ENCODE measurements around the gene ABHD16A.

Gene ABHD16A

GRCh38 chr6:31681135-31681671 is 21.9 kb downstream of the ABHD16A start:
- Histone ChIP-seq H3K4me2 (ENCODE audit: low read depth, low read length, poor library complexity, severe bottlenecking) (no peak overlapping the region), H3K9ac (ENCODE audit: low read depth, low read length, poor library complexity, severe bottlenecking) (no peak overlapping the region), H3K4me1 (ENCODE audit: insufficient read depth, low read length, poor library complexity, severe bottlenecking) (peaks cover 8% of the 10 kb centered on the region), H3K9me2 (replicated peaks; ENCODE audit: low read depth, low read length) (no peaks in the 10 kb centered on the region), H4K20me1 (ENCODE audit: insufficient read depth, low read length, poor library complexity, severe bottlenecking) (no peaks in the 10 kb centered on the region), H3K9me3 (ENCODE audit: insufficient read depth, low read depth, low read length) (no peaks in the 10 kb centered on the region), H3K27me3 (ENCODE audit: insufficient read depth, low read length, poor library complexity, severe bottlenecking) (no peaks in the 10 kb centered on the region), H3F3A (ENCODE audit: low read depth) (no peaks in the 10 kb centered on the region), H2AFZ (ENCODE audit: low read length) (no peak overlapping the region), H3K79me2 (ENCODE audit: insufficient read depth, low read length) (no peaks in the 10 kb centered on the region), H3K4me3 (ENCODE audit: low read length, poor library complexity, severe bottlenecking) (no peak overlapping the region), H3K36me3 (ENCODE audit: insufficient read depth, low read length) (peaks cover 3% of the 10 kb centered on the region; the same call in 1 of the 2 replicates)
- TF ChIP-seq EZH2phosphoT487 (IDR thresholded peaks at IDR 0.05; ENCODE audit: borderline replicate concordance), result no peak
- no peak for TF ChIP-seq CTCF (conservative IDR thresholded peaks at IDR 0.05; ENCODE audit: low read length)

- H3K9ac ChIP-seq (ENCODE audit: low read depth, low read length, poor library complexity, severe bottlenecking), result no peak within 1 kb of the TSS
These were observed 22.6 kb downstream of the ABHD16A start, which contains the start of gene LY6G5C for GRCh38 chr6:31680226-31681134. TSS of gene LY6G5C (minus strand) at chr6:31681067. CDS start at chr6:31680373, 694 bp downstream.

GRCh38 chr6:31677955-31678354 is 25.2 kb downstream of the ABHD16A start:
- no peaks in the 10 kb centered on the region for H3K27me3 ChIP-seq (ENCODE audit: insufficient read depth, low read length, poor library complexity, severe bottlenecking)
- H3F3A ChIP-seq (ENCODE audit: low read depth), result no peaks in the 10 kb centered on the region
- no peaks in the 10 kb centered on the region for H4K20me1 ChIP-seq (ENCODE audit: insufficient read depth, low read length, poor library complexity, severe bottlenecking)
- no peak overlapping the region for H3K9ac ChIP-seq (ENCODE audit: low read depth, low read length, poor library complexity, severe bottlenecking)
- no peaks in the 10 kb centered on the region for H3K9me2 ChIP-seq (replicated peaks; ENCODE audit: low read depth, low read length)
- no peaks in the 10 kb centered on the region for H3K79me2 ChIP-seq (ENCODE audit: insufficient read depth, low read length)
- peaks cover 8% of the 10 kb centered on the region for H3K4me1 ChIP-seq (ENCODE audit: insufficient read depth, low read length, poor library complexity, severe bottlenecking)
- TF ChIP-seq CTCF (conservative IDR thresholded peaks at IDR 0.05; ENCODE audit: low read length) (no peak), EZH2phosphoT487 (IDR thresholded peaks at IDR 0.05; ENCODE audit: borderline replicate concordance) (no peak)
- H3K4me2 ChIP-seq (ENCODE audit: low read depth, low read length, poor library complexity, severe bottlenecking), result no peak overlapping the region
- no peak overlapping the region for H2AFZ ChIP-seq (ENCODE audit: low read length)
- no peak overlapping the region for H3K4me3 ChIP-seq (ENCODE audit: low read length, poor library complexity, severe bottlenecking)
- H3K9me3 ChIP-seq (ENCODE audit: insufficient read depth, low read depth, low read length), result no peaks in the 10 kb centered on the region
- H3K36me3 ChIP-seq (ENCODE audit: insufficient read depth, low read length), result peaks cover 3% of the 10 kb centered on the region; the same call in 1 of the 2 replicates

More at GRCh38 chr6:31680226-31681134, 22.6 kb downstream of the ABHD16A start, which contains the start of gene LY6G5C:
- Histone ChIP-seq H3K4me1 (ENCODE audit: insufficient read depth, low read length, poor library complexity, severe bottlenecking) (peaks cover 8% of the 10 kb centered on the region), H3F3A (ENCODE audit: low read depth) (no peaks in the 10 kb centered on the region), H2AFZ (ENCODE audit: low read length) (no peak within 1 kb of the TSS), H3K9me3 (ENCODE audit: insufficient read depth, low read depth, low read length) (no peaks in the 10 kb centered on the region), H3K9me2 (replicated peaks; ENCODE audit: low read depth, low read length) (no peaks in the 10 kb centered on the region), H3K36me3 (ENCODE audit: insufficient read depth, low read length) (no peaks in the 10 kb centered on the region), H3K4me2 (ENCODE audit: low read depth, low read length, poor library complexity, severe bottlenecking) (no peak within 1 kb of the TSS), H3K27me3 (ENCODE audit: insufficient read depth, low read length, poor library complexity, severe bottlenecking) (no peaks in the 10 kb centered on the region), H4K20me1 (ENCODE audit: insufficient read depth, low read length, poor library complexity, severe bottlenecking) (no peaks in the 10 kb centered on the region), H3K79me2 (ENCODE audit: insufficient read depth, low read length) (no peaks in the 10 kb centered on the region), H3K4me3 (ENCODE audit: low read length, poor library complexity, severe bottlenecking) (no peak within 1 kb of the TSS)
- TF ChIP-seq CTCF (conservative IDR thresholded peaks at IDR 0.05; ENCODE audit: low read length), result peak; percentile 40; the same call in 1 of the 2 replicates
- TF ChIP-seq EZH2phosphoT487 (IDR thresholded peaks at IDR 0.05; ENCODE audit: borderline replicate concordance), result no peak
